ENCODE results near the gene TFEB.

Gene TFEB

DNA sequence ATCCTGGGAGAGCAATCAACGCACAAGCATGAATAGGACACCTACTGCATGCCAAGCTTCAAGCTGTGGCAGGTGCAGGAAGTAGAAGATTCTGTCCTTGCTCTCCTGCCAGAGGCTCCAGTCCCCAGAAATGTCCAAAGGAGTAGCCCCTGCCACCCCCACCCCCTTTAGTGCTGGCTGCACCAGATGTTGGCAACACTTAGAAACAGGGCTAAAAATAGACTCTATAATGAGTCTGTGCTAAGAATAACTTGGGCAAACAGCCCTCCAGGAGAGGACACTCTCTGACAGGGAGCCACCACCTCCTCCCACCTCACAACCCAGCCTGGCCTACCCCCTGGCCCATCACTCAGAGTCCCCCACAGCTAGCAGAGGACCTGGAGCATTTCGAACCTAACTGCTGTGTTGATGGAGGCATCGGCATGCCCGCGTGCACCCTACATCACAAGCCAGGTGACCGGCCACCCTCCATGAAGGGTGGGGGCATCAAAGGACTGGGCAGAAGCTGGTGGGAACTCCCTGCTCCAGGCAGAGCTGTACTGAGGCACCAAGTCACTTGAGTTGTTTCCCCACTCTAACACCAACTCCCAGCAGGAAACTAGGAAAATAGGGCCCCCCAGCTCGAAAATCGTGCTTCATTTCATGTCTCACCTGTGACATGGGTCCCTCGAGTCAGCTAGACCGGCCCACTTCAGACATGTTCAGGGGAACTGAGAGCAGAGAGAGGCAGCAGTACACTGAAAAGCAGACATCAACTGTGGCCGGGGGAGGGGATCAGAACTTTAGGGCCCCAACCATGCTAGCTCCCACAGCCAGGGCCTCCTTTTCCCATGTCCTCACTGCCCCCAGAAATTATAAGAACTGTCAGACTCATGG is 18.7 kb downstream of the TFEB start:
- peak overlapping the region; percentile 39 for H3K4me3 ChIP-seq (ENCODE audit: low read depth, low read length)
- TF ChIP-seq CTCF (IDR thresholded peaks at IDR 0.05; ENCODE audit: insufficient read depth, low read depth, low read length, missing control alignments), result no peak
- DNase-seq (ENCODE audit: low read depth), result peak; percentile 57

GRCh38 chr6:41715795-41716515 is 19.5 kb downstream of the TFEB start:
- no peak for TF ChIP-seq CTCF (IDR thresholded peaks at IDR 0.05; ENCODE audit: insufficient read depth, low read depth, low read length, missing control alignments)
- H3K4me3 ChIP-seq (ENCODE audit: low read depth, low read length), result peak overlapping the region; percentile 39

DNA sequence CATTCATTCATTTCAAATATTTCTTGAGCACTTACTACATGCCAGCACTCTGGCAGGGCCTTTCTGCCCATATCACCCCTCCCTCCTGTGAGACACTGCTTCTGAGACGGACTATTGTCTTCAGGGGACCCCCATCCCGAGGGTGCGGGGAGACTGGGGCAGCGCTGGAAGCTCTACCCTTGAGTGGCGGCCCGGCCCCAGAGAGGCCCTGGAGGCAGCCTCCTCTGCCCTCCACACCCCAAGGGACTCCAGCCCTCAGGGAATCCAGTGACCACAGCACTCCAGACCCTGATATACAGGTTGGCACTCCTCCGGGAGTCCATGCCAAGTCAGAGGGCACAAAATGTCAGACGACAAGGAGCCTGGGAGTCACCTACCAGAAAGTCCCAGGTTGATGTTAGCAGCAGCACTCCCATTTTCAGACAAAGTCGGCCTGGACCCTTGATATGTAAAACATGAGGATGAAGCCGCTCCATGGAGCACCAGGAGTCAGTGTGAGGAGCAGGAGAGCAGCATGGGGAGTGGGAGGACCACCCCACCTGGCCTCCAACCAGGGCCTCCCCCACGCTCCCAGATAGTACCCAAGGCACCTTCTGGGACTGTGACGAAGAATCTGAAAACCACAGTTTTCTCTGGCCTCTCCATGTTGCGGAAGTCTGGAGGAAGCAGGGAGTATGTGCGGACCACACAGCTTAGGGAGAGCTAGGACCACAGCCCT is 20.7 kb downstream of the TFEB start:
- DNase-seq (ENCODE audit: low read depth), result no peak
- TF ChIP-seq CTCF (IDR thresholded peaks at IDR 0.05; ENCODE audit: insufficient read depth, low read depth, low read length, missing control alignments), result no peak
- H3K4me3 ChIP-seq (ENCODE audit: low read depth, low read length), result peak overlapping the region; percentile 28

More at GRCh38 chr6:41715795-41716515, 19.5 kb downstream of the TFEB start:
- DNase-seq (ENCODE audit: low read depth), result peak; percentile 71

DNA sequence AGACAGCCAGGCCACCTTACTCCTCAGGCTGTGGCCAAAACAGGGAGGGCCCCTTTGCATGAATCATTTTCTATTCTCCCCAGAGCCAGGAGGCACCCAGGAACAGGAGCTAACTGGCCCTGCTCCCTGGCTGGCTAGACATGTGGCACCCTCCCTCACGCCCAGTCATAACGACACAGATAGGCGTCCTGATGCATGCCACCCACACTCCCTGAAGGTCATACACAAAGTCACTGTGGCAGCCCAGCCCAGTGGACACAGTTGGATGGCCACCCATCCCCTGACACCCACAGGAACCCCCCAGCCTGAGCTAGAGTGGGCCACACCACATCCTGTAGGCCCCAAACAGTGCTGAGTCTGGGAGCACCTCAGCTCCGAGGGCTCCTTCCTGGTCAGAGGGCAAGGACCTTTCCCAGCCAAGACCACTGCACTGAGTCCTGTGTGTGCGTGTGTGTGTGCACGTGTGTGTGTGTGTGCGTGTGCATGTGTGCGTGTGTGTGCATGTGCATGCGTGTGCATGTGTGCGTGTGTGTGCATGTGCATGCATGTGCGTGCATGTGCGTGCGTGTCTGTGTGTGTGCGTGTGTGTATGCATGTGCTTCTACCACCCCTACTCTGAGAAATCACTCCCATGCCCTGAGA is 21.6 kb downstream of the TFEB start:
- TF ChIP-seq CTCF (IDR thresholded peaks at IDR 0.05; ENCODE audit: insufficient read depth, low read depth, low read length, missing control alignments), result no peak
- peak; percentile 90 for DNase-seq (ENCODE audit: low read depth)
- no peak overlapping the region for H3K4me3 ChIP-seq (ENCODE audit: low read depth, low read length)

DNA sequence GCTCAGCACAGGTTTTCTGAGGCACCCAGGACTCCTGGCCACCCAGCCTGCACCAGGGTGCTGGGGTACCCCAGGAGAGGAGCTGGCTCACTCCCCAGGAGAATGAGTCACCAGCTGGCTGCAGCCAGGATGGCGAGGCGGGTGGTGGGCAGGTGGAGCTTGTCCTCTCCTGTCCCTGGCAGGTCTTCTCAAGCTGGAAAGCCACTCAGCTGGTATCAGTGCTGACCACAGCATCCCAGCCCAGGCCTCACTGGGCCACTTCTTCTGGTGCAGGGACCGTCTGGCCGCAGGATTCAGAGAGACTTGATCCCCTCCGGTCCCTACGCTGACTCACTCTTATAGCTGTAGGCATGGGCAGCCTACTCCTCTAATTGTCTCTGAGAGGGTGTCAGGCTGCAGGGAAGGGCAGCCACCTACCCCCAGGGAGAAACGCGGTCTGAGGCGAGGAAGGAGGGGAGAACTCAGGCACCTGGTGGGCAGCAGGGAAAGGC is 22.2 kb downstream of the TFEB start:
- no peak overlapping the region for H3K4me3 ChIP-seq (ENCODE audit: low read depth, low read length)
- no peak for TF ChIP-seq CTCF (IDR thresholded peaks at IDR 0.05; ENCODE audit: insufficient read depth, low read depth, low read length, missing control alignments)
- no peak for DNase-seq (ENCODE audit: low read depth)

GRCh38 chr6:41712651-41713103 is 22.7 kb downstream of the TFEB start:
- no peak for TF ChIP-seq CTCF (IDR thresholded peaks at IDR 0.05; ENCODE audit: insufficient read depth, low read depth, low read length, missing control alignments)
- DNase-seq (ENCODE audit: low read depth), result no peak
- H3K4me3 ChIP-seq (ENCODE audit: low read depth, low read length), result no peak overlapping the region
